GM23338 (cell line): ENCODE results near the gene C12orf60. TPM values are rescaled to one million over a fixed set of nuclear protein-coding genes. Genes with fewer than 3 reads are reported as not detected.
A peak's percentile ranks its signal among the peaks of the same experiment; 100 is the strongest.

Source experiments
- ATAC-seq: fragments of 200-7000 bp; cut with Tn5 transposase; 3 replicates; pipeline ENCODE4 v1.9.1; 2020
- DNase-seq: peaks from one replicate; pipeline ENCODE4 v3.0.0-alpha.2; 2015; ENCODE audit warnings: low spot score
- H2AFZ ChIP-seq: fragments of 200-600 bp; sonication (generic); 2 replicates; pipeline ENCODE4 v1.8.0; 2016; ENCODE audit warnings: antibody characterized with exemption, mild to moderate bottlenecking, moderate library complexity
- H3F3A ChIP-seq: fragments of 200-600 bp; sonication (generic); replicated peaks from 2 replicates; pipeline ENCODE4 v1.8.0; 2017; ENCODE audit warnings: antibody characterized with exemption, mixed run types, low read depth
- H3K27ac ChIP-seq: fragments of 200-600 bp; sonication (generic); 2 replicates; pipeline ENCODE4 v1.6.1; 2016; ENCODE audit warnings: low read depth
- H3K27me3 ChIP-seq: fragments of 200-600 bp; sonication (generic); 2 replicates; pipeline ENCODE4 v1.8.0; 2016; ENCODE audit warnings: mild to moderate bottlenecking, mixed run types, moderate library complexity; ENCODE audit not compliant: insufficient read depth
- H3K36me3 ChIP-seq: fragments of 200-600 bp; sonication (generic); 2 replicates; pipeline ENCODE4 v1.8.0; 2016; ENCODE audit warnings: mild to moderate bottlenecking; ENCODE audit not compliant: insufficient read depth
- H3K4me1 ChIP-seq: fragments of 200-600 bp; sonication (generic); 2 replicates; pipeline ENCODE4 v1.8.0; 2016; ENCODE audit warnings: mild to moderate bottlenecking, moderate library complexity; ENCODE audit not compliant: insufficient read depth
- H3K4me2 ChIP-seq: fragments of 200-600 bp; sonication (generic); 2 replicates; pipeline ENCODE4 v1.7.1; 2017; ENCODE audit warnings: mixed run types
- H3K4me3 ChIP-seq: fragments of 200-600 bp; sonication (generic); 2 replicates; pipeline ENCODE4 v1.6.1; 2016; ENCODE audit warnings: mixed run types
- H3K79me2 ChIP-seq: fragments of 200-600 bp; sonication (generic); replicated peaks from 2 replicates; pipeline ENCODE4 v1.8.0; 2017; ENCODE audit warnings: mild to moderate bottlenecking; ENCODE audit not compliant: insufficient read depth
- H3K9me2 ChIP-seq: fragments of 200-600 bp; sonication (generic); 2 replicates; pipeline ENCODE4 v1.8.0; 2017; ENCODE audit not compliant: insufficient read depth
- H4K20me1 ChIP-seq: fragments of 200-600 bp; sonication (generic); replicated peaks from 2 replicates; pipeline ENCODE4 v1.8.0; 2017; ENCODE audit warnings: mild to moderate bottlenecking; ENCODE audit not compliant: insufficient read depth
- H3K27ac Mint-ChIP-seq: 2 replicates; pipeline ENCODE4 v1.8.0; 2020; ENCODE audit warnings: inconsistent platforms, mild to moderate bottlenecking, moderate library complexity, mixed read lengths
- H3K27me3 Mint-ChIP-seq: 3 replicates; pipeline ENCODE4 v1.8.0; 2022; ENCODE audit warnings: low read depth, mild to moderate bottlenecking, moderate library complexity, mixed read lengths, inconsistent platforms; ENCODE audit not compliant: insufficient read depth, poor library complexity
- H3K36me3 Mint-ChIP-seq: 3 replicates; pipeline ENCODE4 v1.8.0; 2021; ENCODE audit warnings: low read depth, mild to moderate bottlenecking, inconsistent platforms, moderate library complexity, mixed read lengths
- H3K4me1 Mint-ChIP-seq: 3 replicates; pipeline ENCODE4 v1.8.0; 2020; ENCODE audit warnings: mild to moderate bottlenecking, inconsistent platforms, mixed read lengths
- H3K4me3 Mint-ChIP-seq: 3 replicates; pipeline ENCODE4 v1.8.0; 2021; ENCODE audit warnings: moderate library complexity, mild to moderate bottlenecking, inconsistent platforms, mixed read lengths
- H3K9me3 Mint-ChIP-seq: 3 replicates; pipeline ENCODE4 v1.8.0; 2020; ENCODE audit warnings: moderate library complexity, mild to moderate bottlenecking, inconsistent platforms, mixed read lengths
- CREB1 ChIP-seq: fragments of 250-450 bp; sonication (Bioruptor Pico); IDR thresholded peaks from 2 replicates; pipeline ENCODE4 v1.5.0; 2020; ENCODE audit warnings: low read depth, mild to moderate bottlenecking, moderate library complexity
- EZH2 ChIP-seq: fragments of 200-600 bp; sonication (generic); IDR thresholded peaks from one replicate; pipeline ENCODE4 v1.8.0; 2017; ENCODE audit warnings: antibody characterized with exemption, mild to moderate bottlenecking, low read depth; ENCODE audit not compliant: unreplicated experiment
- NANOG ChIP-seq: IDR thresholded peaks from 2 replicates; pipeline ENCODE4 v1.6.1; 2016; ENCODE audit warnings: antibody characterized with exemption, borderline replicate concordance
- ZNF114 ChIP-seq: fragments of 250-450 bp; sonication (Bioruptor Pico); IDR thresholded peaks from 2 replicates; pipeline ENCODE4 v1.5.0; 2020; ENCODE audit warnings: mild to moderate bottlenecking, moderate library complexity
- polyA plus RNA-seq: library from polyadenylated mRNA; unstranded; fragments of >200 nt; fragmentation: Nextera tagmentation; extraction: Ambion mirVana; gene quantifications from 2 replicates; pipeline ENCODE4 v1.2.1, GENCODE V29; 2016
- total RNA-seq: library from RNA; depleted of rRNA; stranded (reverse); fragments of >200 nt; shearing (Covaris generic); gene quantifications from 2 replicates; pipeline ENCODE4 v1.2.3, GENCODE V29; 2014
- TF ChIP-seq, protein P1 (sequence below): fragments of 250-450 bp; sonication (Bioruptor Pico); IDR thresholded peaks from 2 replicates; pipeline ENCODE4 v1.5.0; 2020; ENCODE audit warnings: mild to moderate bottlenecking, moderate library complexity
- TF ChIP-seq, protein P2 (sequence below), 2 experiments: fragments of 200-600 bp in 1 of 2; sonication (generic) in 1 of 2; conservative IDR thresholded peaks; 2 replicates each; pipeline versions ENCODE4 v1.5.1 to v1.6.1; 2016 to 2017; ENCODE audit warnings: antibody characterized with exemption in 2 of 2, low read depth in 2 of 2, mild to moderate bottlenecking in 2 of 2, moderate library complexity in 1 of 2
- TF ChIP-seq, protein P3 (sequence below): IDR thresholded peaks from 2 replicates; pipeline ENCODE4 v1.6.1; 2016; ENCODE audit warnings: antibody characterized with exemption

The C12orf60 gene
- total and polyA plus RNA-seq, 2 experiments from 2014 or later: 1.7 to 2.3 TPM

DNA sequence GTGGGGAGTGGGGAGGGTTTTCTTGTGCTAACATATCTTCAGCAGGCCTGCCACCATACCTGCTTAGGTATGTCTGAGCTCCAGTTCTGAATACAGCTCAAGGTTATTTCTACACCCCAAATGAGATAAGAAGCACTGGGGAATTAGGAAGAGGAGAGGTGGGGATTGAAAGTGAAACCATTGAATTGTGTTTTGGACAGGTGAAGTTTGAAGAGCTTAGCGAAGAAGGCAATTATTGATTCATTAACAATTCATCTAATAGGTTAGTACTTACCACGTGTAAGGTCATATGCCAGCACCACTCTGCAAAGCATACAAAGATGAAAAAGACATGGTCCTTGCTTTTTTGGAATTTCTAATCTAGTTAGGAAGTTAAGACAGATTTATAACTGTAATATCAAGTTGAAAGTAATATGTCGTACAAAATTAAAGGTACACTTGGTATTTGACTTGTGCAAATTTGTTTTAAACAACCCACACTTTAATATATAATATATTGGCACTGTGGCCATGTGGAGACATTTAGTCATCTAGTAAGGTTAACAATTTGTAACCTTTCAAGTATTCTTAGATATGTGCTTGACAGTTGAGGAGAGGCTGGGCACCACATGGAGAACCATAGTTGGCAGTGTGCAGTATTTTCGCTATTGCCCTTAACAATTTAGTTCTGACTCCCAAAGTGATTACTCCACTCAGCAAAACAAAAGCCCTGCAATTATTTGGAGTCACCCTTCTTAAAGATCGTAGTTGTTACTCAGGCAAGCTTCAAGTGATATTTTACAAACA lies 6.9 kb downstream of the C12orf60 start:
- Histone ChIP-seq H3K27me3 (no peaks in the 10 kb centered on the region), H3K27ac (no peak overlapping the region), H3K4me3 (no peak overlapping the region), H4K20me1 (no peaks in the 10 kb centered on the region), H3K9me2 (no peaks in the 10 kb centered on the region), H2AFZ (no peak overlapping the region), H3K36me3 (no peaks in the 10 kb centered on the region), H3K79me2 (no peaks in the 10 kb centered on the region), H3K4me2 (no peak overlapping the region), H3K4me1 (no peaks in the 10 kb centered on the region), H3F3A (no peaks in the 10 kb centered on the region)
- H3K36me3 Mint-ChIP-seq: no peaks in the 10 kb centered on the region
- H3K4me1 Mint-ChIP-seq: no peaks in the 10 kb centered on the region
- ATAC-seq (no peak), DNase-seq (no peak)
- TF ChIP-seq, protein P1, sequence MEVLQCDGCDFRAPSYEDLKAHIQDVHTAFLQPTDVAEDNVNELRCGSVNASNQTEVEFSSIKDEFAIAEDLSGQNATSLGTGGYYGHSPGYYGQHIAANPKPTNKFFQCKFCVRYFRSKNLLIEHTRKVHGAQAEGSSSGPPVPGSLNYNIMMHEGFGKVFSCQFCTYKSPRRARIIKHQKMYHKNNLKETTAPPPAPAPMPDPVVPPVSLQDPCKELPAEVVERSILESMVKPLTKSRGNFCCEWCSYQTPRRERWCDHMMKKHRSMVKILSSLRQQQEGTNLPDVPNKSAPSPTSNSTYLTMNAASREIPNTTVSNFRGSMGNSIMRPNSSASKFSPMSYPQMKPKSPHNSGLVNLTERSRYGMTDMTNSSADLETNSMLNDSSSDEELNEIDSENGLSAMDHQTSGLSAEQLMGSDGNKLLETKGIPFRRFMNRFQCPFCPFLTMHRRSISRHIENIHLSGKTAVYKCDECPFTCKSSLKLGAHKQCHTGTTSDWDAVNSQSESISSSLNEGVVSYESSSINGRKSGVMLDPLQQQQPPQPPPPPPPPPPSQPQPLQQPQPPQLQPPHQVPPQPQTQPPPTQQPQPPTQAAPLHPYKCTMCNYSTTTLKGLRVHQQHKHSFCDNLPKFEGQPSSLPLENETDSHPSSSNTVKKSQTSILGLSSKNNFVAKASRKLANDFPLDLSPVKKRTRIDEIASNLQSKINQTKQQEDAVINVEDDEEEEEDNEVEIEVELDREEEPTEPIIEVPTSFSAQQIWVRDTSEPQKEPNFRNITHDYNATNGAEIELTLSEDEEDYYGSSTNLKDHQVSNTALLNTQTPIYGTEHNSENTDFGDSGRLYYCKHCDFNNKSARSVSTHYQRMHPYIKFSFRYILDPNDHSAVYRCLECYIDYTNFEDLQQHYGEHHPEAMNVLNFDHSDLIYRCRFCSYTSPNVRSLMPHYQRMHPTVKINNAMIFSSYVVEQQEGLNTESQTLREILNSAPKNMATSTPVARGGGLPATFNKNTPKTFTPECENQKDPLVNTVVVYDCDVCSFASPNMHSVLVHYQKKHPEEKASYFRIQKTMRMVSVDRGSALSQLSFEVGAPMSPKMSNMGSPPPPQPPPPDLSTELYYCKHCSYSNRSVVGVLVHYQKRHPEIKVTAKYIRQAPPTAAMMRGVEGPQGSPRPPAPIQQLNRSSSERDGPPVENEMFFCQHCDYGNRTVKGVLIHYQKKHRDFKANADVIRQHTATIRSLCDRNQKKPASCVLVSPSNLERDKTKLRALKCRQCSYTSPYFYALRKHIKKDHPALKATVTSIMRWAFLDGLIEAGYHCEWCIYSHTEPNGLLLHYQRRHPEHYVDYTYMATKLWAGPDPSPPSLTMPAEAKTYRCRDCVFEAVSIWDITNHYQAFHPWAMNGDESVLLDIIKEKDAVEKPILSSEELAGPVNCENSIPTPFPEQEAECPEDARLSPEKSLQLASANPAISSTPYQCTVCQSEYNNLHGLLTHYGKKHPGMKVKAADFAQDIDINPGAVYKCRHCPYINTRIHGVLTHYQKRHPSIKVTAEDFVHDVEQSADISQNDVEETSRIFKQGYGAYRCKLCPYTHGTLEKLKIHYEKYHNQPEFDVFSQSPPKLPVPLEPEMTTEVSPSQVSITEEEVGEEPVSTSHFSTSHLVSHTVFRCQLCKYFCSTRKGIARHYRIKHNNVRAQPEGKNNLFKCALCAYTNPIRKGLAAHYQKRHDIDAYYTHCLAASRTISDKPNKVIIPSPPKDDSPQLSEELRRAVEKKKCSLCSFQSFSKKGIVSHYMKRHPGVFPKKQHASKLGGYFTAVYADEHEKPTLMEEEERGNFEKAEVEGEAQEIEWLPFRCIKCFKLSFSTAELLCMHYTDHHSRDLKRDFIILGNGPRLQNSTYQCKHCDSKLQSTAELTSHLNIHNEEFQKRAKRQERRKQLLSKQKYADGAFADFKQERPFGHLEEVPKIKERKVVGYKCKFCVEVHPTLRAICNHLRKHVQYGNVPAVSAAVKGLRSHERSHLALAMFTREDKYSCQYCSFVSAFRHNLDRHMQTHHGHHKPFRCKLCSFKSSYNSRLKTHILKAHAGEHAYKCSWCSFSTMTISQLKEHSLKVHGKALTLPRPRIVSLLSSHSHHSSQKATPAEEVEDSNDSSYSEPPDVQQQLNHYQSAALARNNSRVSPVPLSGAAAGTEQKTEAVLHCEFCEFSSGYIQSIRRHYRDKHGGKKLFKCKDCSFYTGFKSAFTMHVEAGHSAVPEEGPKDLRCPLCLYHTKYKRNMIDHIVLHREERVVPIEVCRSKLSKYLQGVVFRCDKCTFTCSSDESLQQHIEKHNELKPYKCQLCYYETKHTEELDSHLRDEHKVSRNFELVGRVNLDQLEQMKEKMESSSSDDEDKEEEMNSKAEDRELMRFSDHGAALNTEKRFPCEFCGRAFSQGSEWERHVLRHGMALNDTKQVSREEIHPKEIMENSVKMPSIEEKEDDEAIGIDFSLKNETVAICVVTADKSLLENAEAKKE (CRISPR knock-in tag): no peak
- H3K27ac Mint-ChIP-seq: no peak overlapping the region
- no peak overlapping the region for H3K4me3 Mint-ChIP-seq
- H3K27me3 Mint-ChIP-seq: no peaks in the 10 kb centered on the region
- H3K9me3 Mint-ChIP-seq: no peaks in the 10 kb centered on the region

DNA sequence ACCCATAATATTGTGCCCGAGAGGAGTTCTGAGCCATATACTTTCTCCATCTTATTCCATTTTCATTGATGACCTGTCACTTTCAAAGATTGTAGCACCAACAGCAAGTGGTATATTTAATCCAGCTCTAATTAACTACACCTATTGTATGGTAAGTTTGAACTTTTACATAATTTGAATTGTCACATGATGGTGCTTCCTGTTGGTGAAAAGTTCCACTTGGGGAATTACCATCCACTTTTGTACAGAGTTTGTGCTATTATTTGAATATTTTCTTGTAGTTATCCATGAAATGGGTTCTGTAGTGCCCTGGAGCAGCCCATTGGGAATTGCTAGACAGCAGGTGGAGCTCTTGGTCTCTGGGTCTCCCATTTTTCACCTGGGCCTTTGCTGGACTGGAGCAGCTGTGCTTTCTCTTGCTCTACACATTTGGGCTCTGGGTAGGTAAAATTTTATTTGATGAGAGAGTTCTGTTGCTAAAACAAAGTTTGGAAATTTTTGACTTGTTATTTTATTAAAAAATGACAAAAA lies 7.5 kb downstream of the C12orf60 start:
- no peak overlapping the region for H3K4me2 ChIP-seq
- no peak overlapping the region for H3K4me3 Mint-ChIP-seq
- no peak overlapping the region for H3K27ac Mint-ChIP-seq
- no peaks in the 10 kb centered on the region for H3K4me1 ChIP-seq
- no peaks in the 10 kb centered on the region for H3K27me3 ChIP-seq
- no peaks in the 10 kb centered on the region for H3F3A ChIP-seq
- DNase-seq (peak; percentile 59), ATAC-seq (peak; percentile 84)
- H4K20me1 ChIP-seq: no peaks in the 10 kb centered on the region
- no peaks in the 10 kb centered on the region for H3K27me3 Mint-ChIP-seq
- no peak overlapping the region for H3K27ac ChIP-seq
- H3K4me1 Mint-ChIP-seq: no peaks in the 10 kb centered on the region
- H3K36me3 ChIP-seq: no peaks in the 10 kb centered on the region
- H3K9me2 ChIP-seq: no peaks in the 10 kb centered on the region
- no peaks in the 10 kb centered on the region for H3K9me3 Mint-ChIP-seq
- H2AFZ ChIP-seq: no peak overlapping the region
- no peaks in the 10 kb centered on the region for H3K36me3 Mint-ChIP-seq
- no peaks in the 10 kb centered on the region for H3K79me2 ChIP-seq
- TF ChIP-seq CREB1 (CRISPR knock-in tag): no peak
- TF ChIP-seq, protein P2, sequence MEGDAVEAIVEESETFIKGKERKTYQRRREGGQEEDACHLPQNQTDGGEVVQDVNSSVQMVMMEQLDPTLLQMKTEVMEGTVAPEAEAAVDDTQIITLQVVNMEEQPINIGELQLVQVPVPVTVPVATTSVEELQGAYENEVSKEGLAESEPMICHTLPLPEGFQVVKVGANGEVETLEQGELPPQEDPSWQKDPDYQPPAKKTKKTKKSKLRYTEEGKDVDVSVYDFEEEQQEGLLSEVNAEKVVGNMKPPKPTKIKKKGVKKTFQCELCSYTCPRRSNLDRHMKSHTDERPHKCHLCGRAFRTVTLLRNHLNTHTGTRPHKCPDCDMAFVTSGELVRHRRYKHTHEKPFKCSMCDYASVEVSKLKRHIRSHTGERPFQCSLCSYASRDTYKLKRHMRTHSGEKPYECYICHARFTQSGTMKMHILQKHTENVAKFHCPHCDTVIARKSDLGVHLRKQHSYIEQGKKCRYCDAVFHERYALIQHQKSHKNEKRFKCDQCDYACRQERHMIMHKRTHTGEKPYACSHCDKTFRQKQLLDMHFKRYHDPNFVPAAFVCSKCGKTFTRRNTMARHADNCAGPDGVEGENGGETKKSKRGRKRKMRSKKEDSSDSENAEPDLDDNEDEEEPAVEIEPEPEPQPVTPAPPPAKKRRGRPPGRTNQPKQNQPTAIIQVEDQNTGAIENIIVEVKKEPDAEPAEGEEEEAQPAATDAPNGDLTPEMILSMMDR (conservative IDR thresholded peaks at IDR 0.05; ENCODE audit: low read depth in 2 of 2): peak; percentile 68 to 78
- no peak for TF ChIP-seq ZNF114
- no peak for TF ChIP-seq EZH2
- TF ChIP-seq NANOG: no peak
- TF ChIP-seq, protein P3, sequence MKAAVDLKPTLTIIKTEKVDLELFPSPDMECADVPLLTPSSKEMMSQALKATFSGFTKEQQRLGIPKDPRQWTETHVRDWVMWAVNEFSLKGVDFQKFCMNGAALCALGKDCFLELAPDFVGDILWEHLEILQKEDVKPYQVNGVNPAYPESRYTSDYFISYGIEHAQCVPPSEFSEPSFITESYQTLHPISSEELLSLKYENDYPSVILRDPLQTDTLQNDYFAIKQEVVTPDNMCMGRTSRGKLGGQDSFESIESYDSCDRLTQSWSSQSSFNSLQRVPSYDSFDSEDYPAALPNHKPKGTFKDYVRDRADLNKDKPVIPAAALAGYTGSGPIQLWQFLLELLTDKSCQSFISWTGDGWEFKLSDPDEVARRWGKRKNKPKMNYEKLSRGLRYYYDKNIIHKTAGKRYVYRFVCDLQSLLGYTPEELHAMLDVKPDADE: no peak
- no peak overlapping the region for H3K4me3 ChIP-seq
